Stimulated activated CD8-positive, alpha-beta memory T cell treated with anti-CD3 and anti-CD28 coated beads, Interleukin-7, amount 100 ng/mL, for 24 hours (primary cell): ENCODE results near the gene PRDM16.

Source experiments
- DNase-seq: peaks from one replicate; pipeline ENCODE4 v3.0.0-alpha.2; 2020; ENCODE audit warnings: low read depth

PRDM16 gene

GRCh38 chr1:3323021-3323795 lies 254.2 kb downstream of the PRDM16 start:
- no peak for DNase-seq

- DNase-seq: no peak
These were observed 255.0 kb downstream of the PRDM16 start for GRCh38 chr1:3323796-3324703.

- no peak for DNase-seq
These were observed 255.9 kb downstream of the PRDM16 start for GRCh38 chr1:3324704-3325535.

- DNase-seq: no peak
These were observed 257.7 kb downstream of the PRDM16 start for GRCh38 chr1:3326516-3327388.

- DNase-seq: no peak
These were observed 258.3 kb downstream of the PRDM16 start for GRCh38 chr1:3327389-3327702.

DNA sequence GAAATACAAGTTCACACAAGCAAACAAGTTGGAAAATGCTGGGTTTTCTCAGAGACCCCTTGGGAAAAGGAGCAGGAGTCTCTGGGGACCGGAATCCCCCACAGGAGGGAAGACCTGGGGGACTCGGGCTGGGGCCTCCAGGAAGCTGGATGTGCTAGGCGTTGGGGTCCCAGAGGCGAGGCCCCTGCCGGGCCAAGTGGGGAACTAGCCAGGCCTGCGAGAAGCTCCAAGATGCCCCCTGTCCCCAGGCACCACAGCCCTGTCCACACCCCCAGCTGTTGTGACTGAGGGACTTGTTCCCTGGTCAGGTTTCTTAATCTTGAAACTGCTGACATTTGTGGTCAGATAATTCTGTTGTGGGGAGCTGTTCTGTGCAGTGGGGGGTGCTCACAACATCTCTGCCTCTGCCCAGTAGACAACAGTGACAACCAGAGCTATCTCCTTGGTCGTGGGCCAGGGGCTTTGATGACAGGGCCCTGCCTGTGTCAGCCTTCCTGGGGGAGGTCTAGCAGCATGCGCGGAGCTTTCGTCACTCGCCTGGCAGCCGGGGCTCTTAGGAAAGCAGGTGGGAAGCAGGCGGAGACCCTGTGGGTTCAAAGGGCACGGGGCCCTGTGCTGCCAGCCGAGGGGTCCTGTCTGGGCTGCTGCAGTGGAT lies 259.1 kb downstream of the PRDM16 start:
- DNase-seq: no peak

DNA sequence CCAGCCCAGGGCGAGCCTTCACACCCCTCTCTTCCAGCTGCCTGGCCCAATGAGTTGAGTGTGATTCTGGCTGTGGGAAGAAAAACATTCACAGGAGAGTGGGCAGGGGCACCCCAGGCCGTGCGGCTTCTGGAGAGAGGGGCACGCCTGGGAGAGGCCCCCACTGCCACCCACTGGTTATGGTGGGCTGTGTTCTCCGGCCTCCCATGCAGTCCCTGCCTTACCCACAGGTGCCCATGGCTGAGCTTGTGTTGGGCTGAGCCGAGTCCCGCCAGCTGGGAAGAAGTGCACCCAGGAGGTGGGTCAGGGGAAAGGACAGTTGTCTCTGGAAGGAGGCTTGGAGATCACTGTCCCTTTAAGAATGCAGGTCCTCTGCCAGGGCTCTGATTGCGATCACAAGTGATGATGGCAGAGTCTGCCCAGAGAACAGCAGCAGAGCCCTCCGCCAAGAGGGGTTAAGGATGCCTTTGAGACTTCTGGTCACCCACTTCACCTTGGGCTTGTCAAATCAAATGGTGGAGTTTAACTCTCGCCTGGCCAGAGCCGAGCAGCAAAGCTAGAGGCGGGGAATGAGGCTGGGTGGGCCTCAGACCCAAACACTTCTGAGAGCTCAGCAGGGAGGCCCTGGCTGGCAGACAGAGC lies 260.8 kb downstream of the PRDM16 start:
- no peak for DNase-seq

DNA sequence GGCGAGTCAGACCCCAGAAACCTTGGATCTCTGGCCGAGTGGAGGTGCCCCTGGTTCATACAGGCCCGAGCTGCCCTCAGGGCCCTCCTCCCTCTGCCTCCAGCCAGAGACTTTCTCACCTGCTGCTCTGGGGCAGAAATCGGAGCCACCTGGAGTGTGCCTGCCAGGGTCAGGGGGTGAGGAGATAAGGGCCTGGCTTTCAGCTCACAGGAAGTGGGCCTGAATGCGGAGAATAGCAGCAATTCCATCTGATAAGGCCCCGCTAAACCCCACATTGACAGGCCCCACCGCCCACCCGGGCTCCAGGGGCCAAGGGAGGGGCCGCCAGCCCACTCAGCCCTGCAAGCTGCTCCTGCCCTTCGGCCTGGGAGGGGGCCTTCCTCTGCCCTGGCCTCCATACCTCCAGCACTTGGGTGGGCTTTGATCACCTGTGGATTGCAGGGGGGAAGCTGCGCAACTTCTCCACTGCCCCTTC lies 261.8 kb downstream of the PRDM16 start:
- no peak for DNase-seq

GRCh38 chr1:3331564-3331963 lies 262.6 kb downstream of the PRDM16 start:
- DNase-seq: no peak

DNA sequence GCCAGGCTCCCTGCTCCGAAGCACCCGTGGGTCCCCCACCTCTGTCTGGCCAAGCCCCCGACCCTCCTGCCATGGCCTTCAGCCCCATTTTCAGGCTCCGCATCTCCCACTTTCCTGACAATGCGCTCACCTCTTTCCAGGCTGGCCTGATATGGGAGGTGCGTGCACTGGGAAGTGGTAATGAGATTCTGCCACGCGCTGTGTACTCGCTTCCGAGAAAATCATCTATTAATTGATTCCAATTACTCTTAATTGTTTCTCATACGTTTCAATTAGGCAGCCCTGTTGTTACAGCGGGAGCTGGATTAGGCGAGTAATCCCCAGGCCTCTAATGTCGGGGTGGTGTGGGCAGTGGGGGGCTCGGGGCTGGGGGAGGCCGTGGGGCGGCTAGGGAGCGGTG lies 263.0 kb downstream of the PRDM16 start:
- no peak for DNase-seq

DNA sequence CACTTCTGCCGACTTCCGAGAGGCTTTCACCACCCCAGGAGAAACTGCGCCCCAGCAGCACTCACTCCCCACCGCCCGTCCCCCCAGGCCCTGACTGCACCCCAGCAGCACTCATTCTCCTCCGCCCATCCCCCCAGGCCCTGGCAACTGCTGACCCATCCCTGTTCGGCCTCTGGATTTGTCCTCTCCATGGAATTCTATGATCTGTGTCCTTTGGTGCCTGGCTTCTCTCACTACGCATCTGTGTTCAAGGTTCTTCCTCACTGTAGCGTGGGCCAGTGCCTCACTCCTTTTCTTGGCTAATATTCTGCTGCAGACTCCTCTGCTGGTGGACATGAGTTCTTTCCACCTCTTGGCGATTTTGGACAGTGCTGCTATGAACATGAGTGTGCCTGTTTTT lies 263.7 kb downstream of the PRDM16 start:
- DNase-seq: no peak

DNA sequence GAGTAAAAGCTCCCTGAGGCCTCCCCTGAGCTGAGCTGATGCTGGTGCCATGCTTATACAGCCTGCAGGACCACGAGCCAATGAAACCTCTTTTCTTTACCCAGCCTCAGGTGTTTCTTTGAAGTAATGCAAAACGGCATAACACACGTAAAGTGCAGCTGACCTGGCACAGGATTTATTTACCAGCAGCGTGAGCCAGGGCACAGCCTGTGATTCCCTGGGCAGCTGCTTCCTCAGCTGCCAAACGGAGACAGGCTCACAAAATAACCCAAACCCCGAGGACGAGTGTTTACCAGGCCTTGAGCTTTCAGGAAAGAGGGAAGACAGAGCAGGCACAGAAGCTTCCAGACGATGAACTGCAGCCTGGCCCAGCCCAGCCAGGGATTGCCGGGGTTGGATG lies 264.9 kb downstream of the PRDM16 start:
- no peak for DNase-seq

GRCh38 chr1:3334366-3334765 lies 265.4 kb downstream of the PRDM16 start:
- no peak for DNase-seq

DNA sequence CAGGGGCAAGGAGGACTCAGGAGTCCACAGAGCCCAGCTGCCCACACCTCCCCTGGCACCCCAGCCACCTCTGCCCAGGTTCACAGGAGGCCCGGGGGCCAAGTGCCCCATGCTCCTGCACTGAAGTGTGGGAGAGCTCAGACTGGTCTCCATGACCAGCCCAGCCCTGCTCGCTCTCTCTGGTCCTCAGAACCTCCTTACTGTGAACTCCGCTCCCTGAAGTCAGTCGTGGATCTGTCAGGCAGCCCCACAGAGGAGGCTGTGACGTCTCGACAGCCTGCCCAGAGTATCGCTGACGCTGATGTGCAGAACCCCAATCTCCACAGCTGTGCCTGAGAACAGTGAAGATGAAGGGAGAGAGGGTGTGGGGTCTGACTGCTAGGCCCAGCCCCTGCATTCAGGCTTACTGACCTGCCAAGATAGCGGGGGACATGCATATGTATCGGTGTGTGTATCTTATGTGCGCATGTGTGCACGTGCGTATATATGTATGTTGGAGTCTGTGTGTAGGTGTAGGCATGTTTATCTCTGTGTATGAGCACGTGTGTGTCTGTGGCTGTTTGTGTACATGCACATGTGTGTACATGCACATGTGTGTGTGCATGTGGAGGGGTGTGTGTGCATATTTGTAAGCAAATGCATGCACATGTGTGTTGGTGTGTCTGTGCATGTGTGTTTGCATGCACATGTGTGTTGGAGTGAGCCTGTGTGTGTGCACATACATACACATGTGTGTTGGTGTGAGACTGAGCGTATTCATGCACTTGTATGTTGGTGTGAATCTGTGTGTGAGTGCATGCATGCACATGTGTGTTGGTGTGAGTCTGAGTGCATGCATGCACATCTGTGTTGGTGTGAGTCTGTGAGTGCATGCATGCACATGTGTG lies 267.0 kb downstream of the PRDM16 start:
- no peak for DNase-seq

DNA sequence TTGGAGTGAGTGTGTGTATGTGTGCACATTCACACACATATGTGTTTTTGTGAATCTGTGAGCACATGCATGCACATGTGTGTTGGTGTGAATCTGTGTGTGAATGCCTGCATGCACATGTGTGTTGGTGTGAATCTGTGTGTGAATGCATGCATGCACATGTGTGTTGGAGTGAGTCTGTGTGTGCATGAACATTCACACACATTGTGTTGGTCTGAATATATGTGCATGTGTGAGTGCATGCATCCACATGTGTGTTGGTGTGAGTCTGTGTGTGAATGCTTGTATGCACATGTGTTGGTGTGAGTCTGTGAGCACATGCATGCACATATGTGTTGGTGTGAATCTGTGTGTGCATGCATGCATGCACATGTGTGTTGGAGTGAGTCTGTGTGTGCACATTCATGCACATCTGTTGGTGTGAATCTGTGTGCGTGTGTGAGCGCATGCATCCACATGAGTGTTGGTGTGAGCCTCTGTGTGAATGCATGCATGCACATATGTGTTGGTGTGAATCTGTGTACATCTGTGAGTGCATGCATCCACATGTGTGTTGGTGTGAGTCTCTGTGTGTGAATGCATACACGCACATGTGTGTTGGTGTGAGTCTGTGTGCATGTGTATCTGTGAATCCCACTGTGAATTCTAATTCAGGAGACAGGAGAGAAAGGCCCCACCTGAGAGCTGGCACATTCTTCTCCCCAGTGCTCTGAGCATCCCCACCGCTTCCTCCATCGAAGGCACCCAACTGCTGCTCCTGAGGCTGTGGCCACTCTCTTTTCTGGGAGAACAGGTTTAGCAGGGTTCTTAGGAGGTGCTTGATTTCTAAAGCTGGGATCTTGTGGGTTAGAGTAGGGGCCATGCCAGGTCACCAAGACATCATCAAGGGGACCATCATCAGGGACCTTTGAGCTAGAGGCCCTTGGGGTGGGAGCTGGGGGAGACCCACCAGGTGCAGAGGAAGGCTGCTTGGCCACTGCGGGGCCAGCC lies 267.9 kb downstream of the PRDM16 start:
- no peak for DNase-seq

DNA sequence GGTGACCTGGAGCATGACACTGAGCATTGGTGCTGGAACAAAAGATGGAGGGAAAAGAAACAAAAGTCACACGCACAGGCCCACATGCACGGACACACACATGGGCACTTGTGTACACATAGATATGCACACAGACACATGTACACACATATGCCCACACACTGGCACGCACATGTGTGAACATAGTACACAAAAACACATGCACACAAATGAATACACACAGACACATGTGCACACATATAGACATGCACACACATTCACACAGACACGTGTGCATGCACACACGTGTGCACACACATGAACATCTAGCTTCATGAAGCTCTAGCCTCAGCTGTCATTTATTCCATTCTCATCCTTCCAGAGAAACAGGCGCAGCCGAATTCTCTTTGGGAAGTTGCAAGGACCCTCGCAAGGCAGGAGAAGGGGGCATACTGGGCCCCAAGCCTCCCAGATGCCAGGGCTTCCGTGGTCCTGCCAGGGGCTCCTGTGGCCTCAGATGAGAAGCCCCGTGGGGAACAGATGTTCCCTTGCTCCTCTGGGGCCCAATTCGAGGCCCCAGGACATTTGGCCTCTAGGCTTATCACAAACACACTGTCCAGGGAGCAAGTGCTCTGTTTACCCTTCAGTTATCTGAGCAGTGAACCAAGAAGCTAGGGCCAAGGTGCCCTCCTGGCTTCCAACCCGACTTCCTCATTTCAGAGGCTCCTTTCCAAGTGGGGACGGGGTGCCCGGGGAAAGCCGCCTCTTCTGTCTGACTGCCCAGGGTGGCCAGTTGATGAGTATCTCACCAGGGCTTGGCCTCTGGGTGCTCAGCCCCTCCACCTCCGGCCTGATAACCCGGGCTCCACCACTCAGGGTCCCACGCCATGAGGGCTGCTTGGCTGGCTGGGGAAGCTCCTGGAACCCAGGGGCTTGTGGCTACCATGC lies 269.1 kb downstream of the PRDM16 start:
- no peak for DNase-seq

- no peak for DNase-seq
These were observed 269.7 kb downstream of the PRDM16 start for GRCh38 chr1:3338725-3339070.
